Sciatic nerve (tissue), 2 donors: ENCODE data around the gene HTN3. TPM values are rescaled to one million over a fixed set of nuclear protein-coding genes. Genes with fewer than 3 reads are reported as not detected.

Source experiments
- ATAC-seq: fragments of 200-7000 bp; cut with Tn5 transposase; one replicate; pipeline ENCODE4 v1.9.1; 2020; ENCODE audit warnings: mild to moderate bottlenecking, moderate library complexity
- DNase-seq: peaks from one replicate; pipeline ENCODE4 v3.0.0-alpha.2; 2020; ENCODE audit warnings: low spot score
- intact Hi-C: fragments of 100-400 bp; cut with DNase I; formaldehyde crosslinking; loops from one replicate; pipeline ENCODE4 v1.14.2; 2022
- total RNA-seq: library from RNA; stranded (reverse); fragmentation: NEBNext Ultra II Directional; extraction: Animal tissue kit (Norgen Biotek cat#: 25700); gene quantifications from one replicate; pipeline ENCODE4 v1.2.1, GENCODE V29; 2021
- donor health status: DM: no; HTN: no; CAD: no.
- donor health status: DM: no; HTN: no; CAD: no.

HTN3 gene
- total RNA-seq, 1 donor from 2014 or later = not detected

GRCh38 chr4:70080205-70080604 lies 51.9 kb downstream of the HTN3 start:
- DNase-seq (no peak), ATAC-seq (no peak)
- intact Hi-C loops = no loop called here

Other genes with a start within 250 kb of the HTN3 start
- not detected for gene SULT1E1, start 168.3 kb upstream of the HTN3 start, total RNA-seq
- not detected for gene CSN1S1, start 97.4 kb upstream of the HTN3 start, total RNA-seq
- gene CSN2, start 62.7 kb upstream of the HTN3 start, total RNA-seq = not detected
- gene STATH, start 32.5 kb upstream of the HTN3 start, total RNA-seq = not detected
- gene HTN1, start 22.0 kb downstream of the HTN3 start, total RNA-seq = not detected
- gene PRR27, start 125.8 kb downstream of the HTN3 start, total RNA-seq = not detected
- not detected for gene ODAM, start 167.3 kb downstream of the HTN3 start, total RNA-seq
- gene FDCSP, start 197.7 kb downstream of the HTN3 start, total RNA-seq = not detected
- gene CSN3, start 214.1 kb downstream of the HTN3 start, total RNA-seq = not detected